GM12873 (cell line): ENCODE data around the gene PSMC3IP.

Source experiments
- CTCF ChIP-seq: IDR thresholded peaks from 2 replicates; pipeline ENCODE4 v1.5.1; 2012; ENCODE audit warnings: low read depth, mild to moderate bottlenecking, moderate library complexity, low read length, control low read depth; ENCODE audit not compliant: insufficient read depth; ENCODE audit errors: missing control alignments

The PSMC3IP gene

GRCh38 chr17:42566883-42567573 lies 10.5 kb downstream of the PSMC3IP start, which contains the start of gene MLX:
MLX (plus strand) TSS chr17:42567100; CDS start chr17:42567125, 25 bp downstream.
- no peak for TF ChIP-seq CTCF

- no peak for TF ChIP-seq CTCF
These were observed 11.2 kb downstream of the PSMC3IP start for GRCh38 chr17:42566215-42566882.

- TF ChIP-seq CTCF: no peak
These were observed 11.9 kb downstream of the PSMC3IP start for GRCh38 chr17:42565523-42566214.

GRCh38 chr17:42564815-42565522 lies 12.6 kb downstream of the PSMC3IP start:
- TF ChIP-seq CTCF: no peak

GRCh38 chr17:42563950-42564349 lies 13.6 kb downstream of the PSMC3IP start:
- TF ChIP-seq CTCF: no peak

GRCh38 chr17:42563543-42563942 lies 14.0 kb downstream of the PSMC3IP start:
- TF ChIP-seq CTCF: no peak

GRCh38 chr17:42563143-42563509 lies 14.4 kb downstream of the PSMC3IP start:
- TF ChIP-seq CTCF: no peak
